HEK293 (cell line): ENCODE measurements around the gene MOB1B.

Experiments
- CTCF ChIP-seq: fragments of 450-650 bp; formaldehyde crosslinking; IDR thresholded peaks from 2 replicates; pipeline ENCODE4 v1.5.1; 2016; ENCODE audit warnings: missing biosample characterization, missing genetic modification characterization
- PBX3 ChIP-seq: sonication (generic); formaldehyde crosslinking; IDR thresholded peaks from 2 replicates; pipeline ENCODE4 v1.8.1; 2022; ENCODE audit warnings: mild to moderate bottlenecking, moderate library complexity, missing genetic modification reagents
- SALL2 ChIP-seq: fragments of 450-650 bp; formaldehyde crosslinking; IDR thresholded peaks from 2 replicates; pipeline ENCODE4 v1.5.0; 2017; ENCODE audit warnings: missing biosample characterization, mild to moderate bottlenecking, missing genetic modification characterization, borderline replicate concordance
- ZNF433 ChIP-seq: fragments of 450-650 bp; formaldehyde crosslinking; IDR thresholded peaks from 2 replicates; pipeline ENCODE4 v1.5.1; 2016; ENCODE audit warnings: missing biosample characterization, missing genetic modification characterization, low read depth
- ZNF548 ChIP-seq: fragments of 450-650 bp; formaldehyde crosslinking; IDR thresholded peaks from 2 replicates; pipeline ENCODE4 v1.5.1; 2016; ENCODE audit warnings: missing biosample characterization, missing genetic modification characterization
- ZNF639 ChIP-seq: fragments of 450-650 bp; formaldehyde crosslinking; IDR thresholded peaks from 2 replicates; pipeline ENCODE4 v1.5.1; 2016; ENCODE audit warnings: missing biosample characterization, missing genetic modification characterization

- TF ChIP-seq ZNF433 (tag by site-specific recombination) (no peak), CTCF (tag by site-specific recombination) (no peak), ZNF548 (tag by site-specific recombination) (no peak), SALL2 (tag by site-specific recombination) (no peak), PBX3 (CRISPR knock-in tag) (no peak), ZNF639 (tag by site-specific recombination) (no peak)
These were observed 106.9 kb downstream of the MOB1B start for GRCh38 chr4:71009086-71009485.
